Panc1 (cell line): ENCODE data around the gene DDX10.

Source experiments
- CTCF ChIP-seq: fragments of 450-650 bp; IDR thresholded peaks from 2 replicates; pipeline ENCODE4 v1.5.1; 2017; ENCODE audit warnings: mild to moderate bottlenecking
- POLR2AphosphoS5 ChIP-seq: IDR thresholded peaks from 2 replicates; pipeline ENCODE4 v1.6.1; 2012; ENCODE audit warnings: mild to moderate bottlenecking, low read depth, low read length, moderate library complexity
- REST ChIP-seq, 2 experiments: IDR thresholded peaks; 2 replicates each; pipeline ENCODE4 v1.6.1; 2011 to 2012; ENCODE audit warnings: low read depth in 2 of 2, control low read depth in 1 of 2, low read length in 1 of 2, mild to moderate bottlenecking in 1 of 2, moderate library complexity in 1 of 2; ENCODE audit not compliant: insufficient read depth in 1 of 2
- TCF7L2 ChIP-seq: IDR thresholded peaks from 2 replicates; pipeline ENCODE4 v1.6.1; 2011; ENCODE audit warnings: mild to moderate bottlenecking, low read depth, low read length, inconsistent platforms

- TF ChIP-seq TCF7L2 (no peak), CTCF (no peak), REST (IDR thresholded peaks at IDR 0.05; ENCODE audit: insufficient read depth in 1 of 2, low read depth in 2 of 2, low read length in 1 of 2) (no peak), POLR2AphosphoS5 (no peak)
Observed at GRCh38 chr11:108713076-108713790, 48.4 kb downstream of the DDX10 start.
